ENCODE data around the gene DLD.

Gene DLD

DNA sequence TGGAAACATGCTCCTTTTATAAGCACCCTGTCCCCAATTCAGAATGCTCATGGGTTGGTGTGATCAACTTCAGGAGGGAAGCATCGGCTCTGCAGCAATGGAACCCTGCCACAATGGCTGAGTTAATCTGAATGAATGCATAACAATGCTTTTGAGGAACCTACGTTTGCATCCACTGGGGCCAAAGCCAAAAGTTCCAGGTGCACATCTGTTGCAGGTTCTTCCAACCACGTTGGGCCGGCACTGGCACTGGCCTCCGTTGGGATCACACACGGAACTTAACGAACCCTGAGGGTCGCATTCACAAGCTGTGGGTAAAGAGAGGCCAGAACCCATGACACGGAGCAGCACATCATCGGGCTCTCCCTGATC is 68.5 kb downstream of the DLD start:
- intact Hi-C loops (cut with DNase I; ENCODE audit: low total_unique reads) = no loop called here
- no peaks in the 10 kb centered on the region for H3K27me3 ChIP-seq

DNA sequence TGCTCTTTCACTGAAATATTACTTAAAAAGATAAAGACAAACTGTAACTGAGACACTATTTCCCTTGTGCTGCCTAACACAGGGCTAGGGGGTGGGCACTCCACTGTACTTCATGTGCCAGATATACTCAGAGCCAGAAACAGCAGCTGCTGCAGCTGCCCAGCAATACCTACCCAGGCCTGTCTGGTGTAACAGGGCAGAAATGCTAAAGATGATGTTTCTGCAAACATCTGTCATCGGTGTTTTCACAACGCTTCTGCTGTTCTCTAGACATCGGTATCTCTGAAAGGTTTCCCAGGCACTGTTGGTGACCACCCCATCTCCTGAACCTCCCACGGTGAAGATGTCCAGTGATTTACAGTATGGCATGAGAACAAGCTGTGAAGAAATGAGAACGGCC is 69.3 kb downstream of the DLD start:
- peaks cover 0 to 56% (median 15%) of the 10 kb centered on the region in 3 donors for H3K36me3 ChIP-seq

More for the DNA sequence above, 68.5 kb downstream of the DLD start:
- no peak for DNase-seq
- H3K4me1 ChIP-seq = peaks cover 0 to 21% (median 7%) of the 10 kb centered on the region in 4 donors
- no peaks in the 10 kb centered on the region for H3K9me3 ChIP-seq
- H3K4me3 ChIP-seq = no peak overlapping the region
- TF ChIP-seq, protein P1, sequence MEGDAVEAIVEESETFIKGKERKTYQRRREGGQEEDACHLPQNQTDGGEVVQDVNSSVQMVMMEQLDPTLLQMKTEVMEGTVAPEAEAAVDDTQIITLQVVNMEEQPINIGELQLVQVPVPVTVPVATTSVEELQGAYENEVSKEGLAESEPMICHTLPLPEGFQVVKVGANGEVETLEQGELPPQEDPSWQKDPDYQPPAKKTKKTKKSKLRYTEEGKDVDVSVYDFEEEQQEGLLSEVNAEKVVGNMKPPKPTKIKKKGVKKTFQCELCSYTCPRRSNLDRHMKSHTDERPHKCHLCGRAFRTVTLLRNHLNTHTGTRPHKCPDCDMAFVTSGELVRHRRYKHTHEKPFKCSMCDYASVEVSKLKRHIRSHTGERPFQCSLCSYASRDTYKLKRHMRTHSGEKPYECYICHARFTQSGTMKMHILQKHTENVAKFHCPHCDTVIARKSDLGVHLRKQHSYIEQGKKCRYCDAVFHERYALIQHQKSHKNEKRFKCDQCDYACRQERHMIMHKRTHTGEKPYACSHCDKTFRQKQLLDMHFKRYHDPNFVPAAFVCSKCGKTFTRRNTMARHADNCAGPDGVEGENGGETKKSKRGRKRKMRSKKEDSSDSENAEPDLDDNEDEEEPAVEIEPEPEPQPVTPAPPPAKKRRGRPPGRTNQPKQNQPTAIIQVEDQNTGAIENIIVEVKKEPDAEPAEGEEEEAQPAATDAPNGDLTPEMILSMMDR (IDR thresholded peaks at IDR 0.05) = no peak
- H3K27ac ChIP-seq = no peak overlapping the region
- peaks cover 0 to 58% (median 15%) of the 10 kb centered on the region in 3 donors for H3K36me3 ChIP-seq

DNA sequence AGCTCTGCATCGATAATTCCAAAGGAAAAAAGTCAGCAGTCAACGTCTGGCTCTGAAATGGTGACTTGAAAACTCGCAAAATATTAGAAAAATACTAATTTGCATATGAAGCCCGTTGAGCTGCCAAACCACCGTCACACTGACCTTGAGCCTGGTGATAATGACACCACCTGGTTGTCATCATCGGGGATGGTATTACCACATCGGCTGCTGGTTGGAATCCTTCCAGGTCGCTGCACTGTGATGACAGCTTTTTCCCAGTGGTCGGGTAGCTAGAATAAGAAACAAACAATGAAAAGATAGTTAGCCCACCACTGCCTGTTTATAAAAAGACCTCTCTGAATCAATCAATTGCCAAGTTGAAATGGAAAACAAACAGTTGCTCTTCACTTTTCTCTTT is 70.4 kb downstream of the DLD start:
- intact Hi-C loops (cut with DNase I; ENCODE audit: low total_unique reads) = no loop called here

More for the DNA sequence above, 69.3 kb downstream of the DLD start:
- no peak overlapping the region for H3K27ac ChIP-seq
- TF ChIP-seq, protein P1 (IDR thresholded peaks at IDR 0.05) = no peak
- no peak overlapping the region for H3K4me3 ChIP-seq
- H3K4me1 ChIP-seq = peaks cover 0 to 21% (median 7%) of the 10 kb centered on the region in 4 donors
- H3K9me3 ChIP-seq = no peaks in the 10 kb centered on the region
- intact Hi-C loops (cut with DNase I; ENCODE audit: low total_unique reads) = no loop called here
- no peaks in the 10 kb centered on the region for H3K27me3 ChIP-seq
- no peak for DNase-seq

DNA sequence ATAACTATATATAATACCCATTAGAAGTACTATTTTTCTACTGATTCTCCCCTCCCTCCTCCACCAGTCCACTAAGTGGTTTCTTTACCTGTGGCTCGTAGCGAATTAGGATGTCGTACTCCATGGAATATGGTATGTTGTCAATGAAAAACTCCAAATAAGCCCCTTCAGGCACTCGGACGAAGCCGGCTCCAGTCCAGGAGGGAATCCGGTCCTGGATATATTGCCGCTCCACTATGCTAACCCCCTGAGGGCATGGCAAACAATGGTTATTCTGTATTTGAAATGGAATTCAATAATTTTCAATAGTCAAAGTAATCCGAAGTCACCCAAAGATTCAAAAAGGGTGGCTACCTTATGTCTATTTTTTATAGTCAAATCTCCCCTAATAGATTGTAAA is 71.8 kb downstream of the DLD start:
- TF ChIP-seq, protein P1 (IDR thresholded peaks at IDR 0.05) = no peak
- H3K27me3 ChIP-seq = no peaks in the 10 kb centered on the region
- intact Hi-C loops (cut with DNase I; ENCODE audit: low total_unique reads) = no loop called here
- no peaks in the 10 kb centered on the region for H3K9me3 ChIP-seq
- peaks cover 0 to 24% (median 9%) of the 10 kb centered on the region in 4 donors for H3K4me1 ChIP-seq
- H3K4me3 ChIP-seq = no peak overlapping the region
- DNase-seq = no peak
- peaks cover 0 to 51% (median 15%) of the 10 kb centered on the region in 3 donors for H3K36me3 ChIP-seq
- no peak overlapping the region for H3K27ac ChIP-seq

More for the DNA sequence above, 70.4 kb downstream of the DLD start:
- peaks cover 0 to 24% (median 8%) of the 10 kb centered on the region in 4 donors for H3K4me1 ChIP-seq
- H3K36me3 ChIP-seq = peaks cover 0 to 54% (median 15%) of the 10 kb centered on the region in 3 donors
- no peaks in the 10 kb centered on the region for H3K27me3 ChIP-seq
- H3K9me3 ChIP-seq = no peaks in the 10 kb centered on the region
- no peak overlapping the region for H3K4me3 ChIP-seq
- no peak overlapping the region for H3K27ac ChIP-seq
- DNase-seq = no peak
- TF ChIP-seq, protein P1 (IDR thresholded peaks at IDR 0.05) = no peak

DNA sequence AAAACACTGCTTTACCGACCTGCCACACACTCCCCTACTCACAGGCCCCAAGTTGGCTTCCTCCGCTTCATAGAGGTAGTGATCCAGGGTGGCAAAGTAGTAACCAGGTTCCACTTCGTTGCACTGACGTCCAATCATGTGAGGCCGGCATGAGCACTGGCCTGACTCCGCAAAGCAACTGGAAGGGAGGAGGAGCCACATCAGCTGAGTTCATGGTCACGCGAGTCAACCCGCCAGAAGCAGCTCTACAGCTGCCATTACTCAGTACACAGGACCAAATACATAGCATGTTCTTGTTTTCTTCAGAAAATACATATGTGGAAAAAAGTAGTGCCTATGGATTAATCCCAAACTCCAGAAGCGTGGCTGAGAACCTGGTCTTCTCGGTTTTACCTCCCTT is 73.5 kb downstream of the DLD start:
- no peaks in the 10 kb centered on the region for H3K27me3 ChIP-seq
- H3K27ac ChIP-seq = no peak overlapping the region
- no peak overlapping the region for H3K4me3 ChIP-seq
- no peak for DNase-seq
- peaks cover 0 to 11% (median 3%) of the 10 kb centered on the region in 4 donors for H3K4me1 ChIP-seq
- intact Hi-C loops (cut with DNase I; ENCODE audit: low total_unique reads) = no loop called here
- peaks cover 0 to 45% (median 15%) of the 10 kb centered on the region in 3 donors for H3K36me3 ChIP-seq
- no peaks in the 10 kb centered on the region for H3K9me3 ChIP-seq
- TF ChIP-seq, protein P1 (IDR thresholded peaks at IDR 0.05) = no peak

DNA sequence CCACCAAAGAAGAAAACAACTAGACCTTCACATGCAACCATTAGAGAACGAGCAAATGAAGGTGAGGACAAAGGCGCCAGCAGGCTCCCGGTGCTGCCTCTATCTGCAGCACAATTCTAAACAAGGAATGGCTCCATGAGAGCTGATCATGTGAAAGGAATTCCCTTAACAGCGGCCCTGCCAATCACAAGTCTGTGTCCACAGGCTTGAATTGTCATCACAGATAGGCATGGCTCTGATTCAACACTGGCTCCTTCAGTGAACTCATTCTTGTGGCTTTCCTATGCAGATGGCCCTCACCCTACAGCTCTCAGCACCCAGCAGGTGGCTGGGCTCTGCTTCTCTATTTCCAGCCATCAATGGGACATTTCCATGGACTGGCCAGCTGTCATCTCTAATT is 75.7 kb downstream of the DLD start:
- peaks cover 0 to 26% (median 9%) of the 10 kb centered on the region in 3 donors for H3K36me3 ChIP-seq
- intact Hi-C loops (cut with DNase I; ENCODE audit: low total_unique reads) = no loop called here
- no peak overlapping the region for H3K4me3 ChIP-seq
- H3K27me3 ChIP-seq = no peaks in the 10 kb centered on the region
- TF ChIP-seq, protein P1 (IDR thresholded peaks at IDR 0.05) = no peak
- H3K9me3 ChIP-seq = no peaks in the 10 kb centered on the region
- no peak for DNase-seq
- H3K4me1 ChIP-seq = peaks cover 0 to 33% (median 5%) of the 10 kb centered on the region in 4 donors
- peak overlapping the region; percentile 1 to 35 for H3K27ac ChIP-seq
